Measurements from ENCODE around the gene CFAP46.

DNA sequence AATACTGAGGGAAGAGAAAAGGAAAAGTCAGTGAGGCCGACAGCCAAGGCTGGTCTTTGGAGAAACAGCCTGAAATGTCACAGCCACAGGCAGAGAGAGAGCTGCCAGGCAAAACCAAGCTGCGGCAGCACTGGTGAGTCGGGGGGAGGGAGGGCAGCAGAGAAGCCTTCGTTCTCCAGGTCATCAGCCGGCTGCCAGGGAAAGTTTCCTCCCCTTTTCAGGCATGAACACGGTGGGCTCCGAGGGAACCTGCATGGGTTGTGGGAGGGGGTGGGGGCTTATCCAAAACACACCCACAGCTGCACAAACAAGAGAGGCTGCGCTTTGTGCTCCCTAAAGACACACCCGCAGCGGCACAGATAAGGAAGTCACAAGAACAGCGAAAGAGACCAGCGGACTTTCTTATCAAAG, 94.1 kb downstream of the CFAP46 start:
- TF ChIP-seq, protein P1, sequence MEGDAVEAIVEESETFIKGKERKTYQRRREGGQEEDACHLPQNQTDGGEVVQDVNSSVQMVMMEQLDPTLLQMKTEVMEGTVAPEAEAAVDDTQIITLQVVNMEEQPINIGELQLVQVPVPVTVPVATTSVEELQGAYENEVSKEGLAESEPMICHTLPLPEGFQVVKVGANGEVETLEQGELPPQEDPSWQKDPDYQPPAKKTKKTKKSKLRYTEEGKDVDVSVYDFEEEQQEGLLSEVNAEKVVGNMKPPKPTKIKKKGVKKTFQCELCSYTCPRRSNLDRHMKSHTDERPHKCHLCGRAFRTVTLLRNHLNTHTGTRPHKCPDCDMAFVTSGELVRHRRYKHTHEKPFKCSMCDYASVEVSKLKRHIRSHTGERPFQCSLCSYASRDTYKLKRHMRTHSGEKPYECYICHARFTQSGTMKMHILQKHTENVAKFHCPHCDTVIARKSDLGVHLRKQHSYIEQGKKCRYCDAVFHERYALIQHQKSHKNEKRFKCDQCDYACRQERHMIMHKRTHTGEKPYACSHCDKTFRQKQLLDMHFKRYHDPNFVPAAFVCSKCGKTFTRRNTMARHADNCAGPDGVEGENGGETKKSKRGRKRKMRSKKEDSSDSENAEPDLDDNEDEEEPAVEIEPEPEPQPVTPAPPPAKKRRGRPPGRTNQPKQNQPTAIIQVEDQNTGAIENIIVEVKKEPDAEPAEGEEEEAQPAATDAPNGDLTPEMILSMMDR (conservative IDR thresholded peaks at IDR 0.05 in 1 of 2, IDR thresholded peaks at IDR 0.05 in 1 of 2; ENCODE audit: extremely low read depth in 1 of 2, insufficient read depth in 1 of 2, low read depth in 1 of 2, low read length in 2 of 2), result no peak
- TF ChIP-seq EZH2 (IDR thresholded peaks at IDR 0.05; ENCODE audit: borderline replicate concordance, low read length), result no peak
